ENCODE results near the gene NEIL1.
"Not testable (repeated sequence)": the region's sequence is repeated elsewhere in the genome, so short reads cannot be mapped to it uniquely, and the experiment has no call there.

The NEIL1 gene

GRCh38 chr15:75333654-75334419, 13.0 kb upstream of the NEIL1 start:
- DNase-seq, result not testable (repeated sequence)

GRCh38 chr15:75335313-75335704, 11.5 kb upstream of the NEIL1 start:
- DNase-seq, result no peak

GRCh38 chr15:75335705-75336355, 11.0 kb upstream of the NEIL1 start, which contains the start of gene COMMD4:
Gene COMMD4, plus strand, starts transcription at chr15:75336063. Its CDS starts 27 bp downstream, at chr15:75336090.
- DNase-seq, result peak; percentile 59

GRCh38 chr15:75338661-75339240, 8.1 kb upstream of the NEIL1 start:
- no peak for DNase-seq

- no peak for DNase-seq
Measured at GRCh38 chr15:75339531-75340240, 7.2 kb upstream of the NEIL1 start.

GRCh38 chr15:75342221-75342620, 4.6 kb upstream of the NEIL1 start:
- DNase-seq, result no peak

- DNase-seq, result not testable (repeated sequence)
Measured at GRCh38 chr15:75343953-75344352, 2.9 kb upstream of the NEIL1 start.

GRCh38 chr15:75347222-75348033, 589 bp downstream of the NEIL1 start:
- peak; percentile 71 for DNase-seq

- no peak for DNase-seq
Measured at GRCh38 chr15:75348034-75348561, 1.3 kb downstream of the NEIL1 start.

- no peak for DNase-seq
Measured at GRCh38 chr15:75348562-75349350, 1.9 kb downstream of the NEIL1 start.

- not testable (repeated sequence) for DNase-seq
Measured at GRCh38 chr15:75349351-75349669, 2.5 kb downstream of the NEIL1 start.

GRCh38 chr15:75349851-75350588, 3.2 kb downstream of the NEIL1 start:
- DNase-seq, result peak; percentile 94

- no peak for DNase-seq
Measured at GRCh38 chr15:75350601-75351361, 3.9 kb downstream of the NEIL1 start.

- no peak for DNase-seq
Measured at GRCh38 chr15:75352186-75353080, 5.6 kb downstream of the NEIL1 start.

GRCh38 chr15:75353604-75354003, 6.8 kb downstream of the NEIL1 start:
- DNase-seq, result no peak

GRCh38 chr15:75354454-75354853, 7.6 kb downstream of the NEIL1 start:
- DNase-seq, result no peak

GRCh38 chr15:75355369-75355768, 8.5 kb downstream of the NEIL1 start:
- DNase-seq, result no peak

- DNase-seq, result no peak
Measured at GRCh38 chr15:75356006-75356405, 9.2 kb downstream of the NEIL1 start.

GRCh38 chr15:75356517-75356916, 9.7 kb downstream of the NEIL1 start:
- no peak for DNase-seq
